ENCODE measurements around the gene PCDH9.

PCDH9 gene

DNA sequence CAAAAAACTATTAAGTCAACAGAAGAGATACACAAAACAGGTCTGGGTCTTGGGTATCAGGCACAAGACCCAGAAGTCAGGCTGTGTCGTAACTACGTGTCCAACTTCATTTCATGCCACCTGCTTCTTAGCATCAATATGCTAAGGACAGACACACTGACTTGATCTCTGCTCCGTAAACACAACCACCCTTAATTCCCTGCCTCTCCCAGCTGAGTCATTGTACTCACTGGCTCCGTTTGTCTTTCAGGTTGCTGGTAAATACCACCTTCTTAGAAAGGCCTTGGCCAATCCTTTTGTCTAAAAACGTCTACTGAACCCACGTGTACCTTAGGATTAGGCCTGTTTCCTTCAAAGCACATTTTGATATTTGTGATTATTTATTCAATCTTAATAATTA, 726.2 kb downstream of the PCDH9 start:
- in situ Hi-C loops (cut with MboI; ENCODE audit: low sequenced_read_pairs): no loop called here

- in situ Hi-C loops (cut with MboI; ENCODE audit: low sequenced_read_pairs): no loop called here
Measured at GRCh38 chr13:66501181-66501580, 729.0 kb downstream of the PCDH9 start.

DNA sequence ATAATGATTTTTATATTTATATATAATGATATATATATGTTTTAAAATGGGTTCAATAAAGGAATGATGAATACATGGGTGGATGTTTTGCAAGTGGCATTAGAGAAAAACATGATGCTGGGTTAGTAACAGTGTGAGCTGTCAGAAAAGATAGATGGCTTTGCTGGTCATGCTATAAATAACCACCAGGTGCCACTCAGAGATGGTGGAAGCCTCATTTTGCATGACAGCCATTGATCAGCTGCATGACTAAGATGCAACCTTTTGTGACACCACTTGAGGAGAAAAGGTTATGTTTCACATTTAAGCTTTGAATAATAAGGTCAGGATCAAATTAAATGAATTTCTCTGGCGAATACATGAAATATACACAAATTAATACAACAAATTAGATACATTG, 737.7 kb downstream of the PCDH9 start:
- in situ Hi-C loops (cut with MboI; ENCODE audit: low sequenced_read_pairs): no loop called here

- in situ Hi-C loops (cut with MboI; ENCODE audit: low sequenced_read_pairs): no loop called here
Measured at GRCh38 chr13:66491251-66491650, 738.9 kb downstream of the PCDH9 start.

- in situ Hi-C loops (cut with MboI; ENCODE audit: low sequenced_read_pairs): no loop called here
Measured at GRCh38 chr13:66489586-66489985, 740.5 kb downstream of the PCDH9 start.

DNA sequence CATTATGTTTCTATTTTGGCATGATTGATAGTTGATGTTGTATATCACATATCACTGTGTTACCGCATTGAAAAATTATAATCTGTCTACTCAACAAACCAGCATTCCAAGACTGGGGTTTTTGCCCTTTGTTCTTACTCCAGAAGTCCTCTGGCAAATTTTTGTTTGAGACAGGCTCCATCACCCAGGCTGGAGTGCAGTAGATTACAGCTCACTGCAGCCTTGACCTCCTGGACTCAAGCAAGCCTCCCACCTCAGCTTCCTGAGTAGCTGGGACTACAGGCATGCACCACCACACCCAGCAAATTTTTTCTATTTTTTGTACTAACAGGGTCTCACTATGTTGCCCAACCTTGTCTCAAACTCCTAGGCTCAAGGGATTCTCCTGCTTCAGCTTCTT, 741.0 kb downstream of the PCDH9 start:
- in situ Hi-C loops (cut with MboI; ENCODE audit: low sequenced_read_pairs): no loop called here

DNA sequence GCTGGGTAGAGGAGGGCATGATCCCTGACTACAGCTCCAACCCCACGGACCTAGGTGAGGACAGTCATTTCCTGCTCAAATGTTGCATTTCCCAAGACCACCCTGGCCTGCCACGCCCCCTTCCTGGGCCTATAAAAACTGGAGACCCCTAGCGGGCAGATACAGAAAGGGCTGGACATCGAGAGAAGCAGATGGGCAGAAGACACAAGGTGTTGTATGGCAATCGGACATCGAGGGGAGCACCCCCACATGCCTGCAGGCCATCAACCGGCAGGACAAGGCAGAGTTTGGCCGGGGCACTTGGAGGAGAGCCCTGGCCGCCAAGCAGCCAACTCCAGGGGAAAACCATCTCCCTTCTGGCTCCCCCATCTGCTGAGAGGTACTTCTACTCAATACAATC, 746.4 kb downstream of the PCDH9 start:
- in situ Hi-C loops (cut with MboI; ENCODE audit: low sequenced_read_pairs): no loop called here

DNA sequence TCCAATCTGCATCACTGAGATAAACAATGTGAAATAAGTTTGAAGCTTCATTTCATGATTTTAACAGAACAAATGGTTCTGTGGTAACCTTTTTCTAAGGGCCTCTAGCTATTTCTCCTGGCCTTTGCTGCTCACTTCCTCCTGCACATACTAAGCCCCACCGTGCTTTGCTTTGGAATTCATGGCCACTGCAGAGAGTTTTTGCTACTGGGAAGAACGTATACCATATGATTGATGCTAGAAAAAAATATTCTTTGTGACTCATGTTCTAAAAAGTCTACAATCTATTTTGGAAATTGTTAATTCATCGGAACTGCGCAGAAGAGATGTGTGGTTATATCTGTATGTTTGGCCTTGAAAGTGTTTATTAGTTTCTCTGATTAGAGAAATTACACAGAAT, 747.3 kb downstream of the PCDH9 start:
- in situ Hi-C loops (cut with MboI; ENCODE audit: low sequenced_read_pairs): no loop called here

GRCh38 chr13:66477816-66478215, 752.3 kb downstream of the PCDH9 start:
- in situ Hi-C loops (cut with MboI; ENCODE audit: low sequenced_read_pairs): no loop called here

GRCh38 chr13:66475061-66475460, 755.1 kb downstream of the PCDH9 start:
- in situ Hi-C loops (cut with MboI; ENCODE audit: low sequenced_read_pairs): no loop called here

GRCh38 chr13:66469745-66470144, 760.4 kb downstream of the PCDH9 start:
- in situ Hi-C loops (cut with MboI; ENCODE audit: low sequenced_read_pairs): no loop called here

GRCh38 chr13:66468656-66469055, 761.5 kb downstream of the PCDH9 start:
- in situ Hi-C loops (cut with MboI; ENCODE audit: low sequenced_read_pairs): no loop called here

GRCh38 chr13:66462187-66462586, 767.9 kb downstream of the PCDH9 start:
- in situ Hi-C loops (cut with MboI; ENCODE audit: low sequenced_read_pairs): no loop called here

GRCh38 chr13:66461021-66461420, 769.1 kb downstream of the PCDH9 start:
- in situ Hi-C loops (cut with MboI; ENCODE audit: low sequenced_read_pairs): no loop called here

GRCh38 chr13:66459634-66460033, 770.5 kb downstream of the PCDH9 start:
- in situ Hi-C loops (cut with MboI; ENCODE audit: low sequenced_read_pairs): no loop called here

DNA sequence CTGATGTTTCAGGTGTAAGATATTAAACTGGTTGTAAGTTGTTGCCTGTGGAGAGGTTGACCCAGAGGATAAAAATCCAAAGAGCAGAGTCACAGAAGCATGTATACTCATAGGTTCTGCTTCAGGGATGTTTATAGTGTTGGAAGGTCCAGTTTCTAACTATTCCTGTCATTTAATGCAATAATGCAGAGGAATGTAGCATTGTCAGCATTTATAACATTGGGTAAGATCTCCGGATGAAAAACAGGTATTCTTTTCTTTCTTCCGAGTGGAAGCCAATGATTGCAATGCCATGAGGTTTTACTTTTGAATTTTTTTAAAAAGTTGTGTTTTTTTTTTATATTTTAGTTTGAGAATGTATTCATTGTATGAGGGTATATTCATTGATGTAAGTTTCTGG, 771.0 kb downstream of the PCDH9 start:
- in situ Hi-C loops (cut with MboI; ENCODE audit: low sequenced_read_pairs): no loop called here

GRCh38 chr13:66446413-66446812, 783.7 kb downstream of the PCDH9 start:
- in situ Hi-C loops (cut with MboI; ENCODE audit: low sequenced_read_pairs): no loop called here

DNA sequence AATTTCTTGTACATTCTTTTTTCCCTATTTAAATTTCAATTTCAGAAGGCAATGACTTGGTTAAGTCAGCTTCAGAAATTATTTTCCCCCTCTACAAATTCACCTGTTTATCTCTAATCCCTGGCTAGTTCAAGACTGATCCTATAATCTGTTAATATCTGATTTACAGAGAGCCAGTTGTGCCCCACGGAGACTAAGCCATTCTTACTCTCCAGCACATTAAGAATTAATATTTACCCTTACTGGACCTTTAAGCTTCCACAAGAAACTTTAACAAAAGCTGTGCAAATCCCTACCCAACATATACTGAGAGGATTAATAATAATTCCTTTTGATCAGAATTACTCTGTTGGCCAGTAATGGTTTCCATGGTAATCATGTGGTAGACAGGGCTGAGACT, 786.2 kb downstream of the PCDH9 start:
- in situ Hi-C loops (cut with MboI; ENCODE audit: low sequenced_read_pairs): no loop called here

GRCh38 chr13:66440938-66441337, 789.2 kb downstream of the PCDH9 start:
- in situ Hi-C loops (cut with MboI; ENCODE audit: low sequenced_read_pairs): no loop called here

DNA sequence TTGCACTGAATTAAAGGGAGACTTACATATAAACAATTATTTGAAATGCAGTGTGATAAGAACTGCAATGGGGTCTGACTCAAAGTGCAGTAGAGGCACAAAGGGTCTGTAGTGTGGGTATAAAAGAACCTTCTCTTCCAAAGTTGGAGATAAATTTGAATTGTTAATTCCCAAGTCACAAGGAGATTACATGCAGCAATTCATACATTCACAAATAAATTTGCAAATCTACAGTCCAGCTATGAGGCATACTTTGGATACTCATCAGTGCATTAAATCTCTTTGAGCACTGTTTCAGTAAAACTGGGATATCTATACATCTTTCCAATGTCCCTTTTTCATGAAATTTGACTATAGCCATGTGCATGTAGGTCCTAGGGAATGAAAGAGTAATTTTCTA, 799.4 kb downstream of the PCDH9 start:
- in situ Hi-C loops (cut with MboI; ENCODE audit: low sequenced_read_pairs): no loop called here

DNA sequence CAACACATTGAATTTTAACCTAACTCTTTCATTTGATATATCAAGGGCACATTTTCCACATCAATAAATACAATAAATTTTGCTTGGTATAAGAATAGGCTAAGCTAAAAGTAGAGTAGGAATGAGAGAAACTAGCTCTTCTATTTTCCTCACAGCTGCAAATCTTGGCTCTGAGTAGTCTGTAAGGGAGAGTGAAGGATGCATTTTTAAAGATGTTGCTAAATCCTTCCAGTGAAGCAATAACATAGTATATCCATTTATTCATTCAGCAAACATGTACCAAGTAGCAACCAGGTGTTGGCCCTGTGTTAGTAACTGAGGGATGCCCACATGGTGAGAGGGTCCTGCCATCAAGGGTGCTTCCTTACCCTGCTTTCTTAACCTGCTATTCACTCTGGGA, 799.9 kb downstream of the PCDH9 start:
- in situ Hi-C loops (cut with MboI; ENCODE audit: low sequenced_read_pairs): no loop called here

DNA sequence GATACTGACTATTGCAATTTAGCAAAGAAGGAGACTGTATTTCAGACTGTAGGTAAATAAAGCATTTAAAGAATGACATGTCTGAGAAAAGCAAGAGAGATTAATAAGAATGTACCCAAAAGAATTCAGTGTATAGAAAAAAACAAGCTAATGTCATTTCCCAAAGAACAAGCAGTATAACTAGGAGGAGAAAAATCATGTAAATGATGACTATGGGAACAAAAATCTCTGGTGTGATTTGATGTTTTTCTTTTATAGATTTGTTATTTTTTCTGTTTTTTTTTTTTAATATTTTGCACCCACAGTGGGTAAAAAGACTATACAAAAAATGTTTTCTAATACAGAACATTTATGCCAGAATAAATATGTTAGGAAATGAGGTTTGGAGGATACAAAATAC, 801.0 kb downstream of the PCDH9 start:
- in situ Hi-C loops (cut with MboI; ENCODE audit: low sequenced_read_pairs): no loop called here

GRCh38 chr13:66427458-66427861, 802.7 kb downstream of the PCDH9 start:
- in situ Hi-C loops (cut with MboI; ENCODE audit: low sequenced_read_pairs): no loop called here

DNA sequence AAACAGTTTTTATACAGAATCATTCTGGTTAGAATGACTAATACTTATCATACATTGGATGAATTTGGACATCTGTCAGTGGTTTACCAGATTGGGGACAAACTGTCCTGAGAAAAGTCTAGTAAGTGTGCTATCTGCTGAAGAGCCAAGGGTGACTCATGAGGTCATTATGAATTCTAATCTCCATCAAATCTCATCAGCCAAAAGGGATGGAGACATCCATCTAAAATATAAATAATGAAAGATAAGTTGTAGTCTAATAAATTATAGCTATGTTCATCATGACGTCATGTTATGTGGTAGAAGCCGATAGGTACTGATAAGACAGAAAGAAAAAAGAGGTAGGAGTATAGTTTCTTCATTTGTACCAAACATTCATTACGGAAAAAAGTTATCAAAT, 804.4 kb downstream of the PCDH9 start:
- in situ Hi-C loops (cut with MboI; ENCODE audit: low sequenced_read_pairs): no loop called here
